Measurements from ENCODE around the gene MRPL44.

GRCh38 chr2:223989206-223989855 lies 32.1 kb downstream of the MRPL44 start:
- TF ChIP-seq CTCF (IDR thresholded peaks at IDR 0.05) (peak in 4 of 5 experiments; percentile 31 to 43 (median 32)), POLR2AphosphoS5 (IDR thresholded peaks at IDR 0.05) (no peak), POLR2A (IDR thresholded peaks at IDR 0.05) (no peak)
